GM23338 (cell line): ENCODE measurements around the gene SEC24A. TPM values are rescaled to one million over a fixed set of nuclear protein-coding genes. Genes with fewer than 3 reads are reported as not detected.
A peak's percentile ranks its signal among the peaks of the same experiment; 100 is the strongest.
"Not testable (repeated sequence)": the region's sequence is repeated elsewhere in the genome, so short reads cannot be mapped to it uniquely, and the experiment has no call there.

ENCODE experiments used
- ATAC-seq: fragments of 200-7000 bp; cut with Tn5 transposase; 3 replicates; pipeline ENCODE4 v1.9.1; 2020
- DNase-seq: peaks from one replicate; pipeline ENCODE4 v3.0.0-alpha.2; 2015; ENCODE audit warnings: low spot score
- H2AFZ ChIP-seq: fragments of 200-600 bp; sonication (generic); 2 replicates; pipeline ENCODE4 v1.8.0; 2016; ENCODE audit warnings: antibody characterized with exemption, mild to moderate bottlenecking, moderate library complexity
- H3F3A ChIP-seq: fragments of 200-600 bp; sonication (generic); replicated peaks from 2 replicates; pipeline ENCODE4 v1.8.0; 2017; ENCODE audit warnings: antibody characterized with exemption, mixed run types, low read depth
- H3K27ac ChIP-seq: fragments of 200-600 bp; sonication (generic); 2 replicates; pipeline ENCODE4 v1.6.1; 2016; ENCODE audit warnings: low read depth
- H3K27me3 ChIP-seq: fragments of 200-600 bp; sonication (generic); 2 replicates; pipeline ENCODE4 v1.8.0; 2016; ENCODE audit warnings: mild to moderate bottlenecking, mixed run types, moderate library complexity; ENCODE audit not compliant: insufficient read depth
- H3K36me3 ChIP-seq: fragments of 200-600 bp; sonication (generic); 2 replicates; pipeline ENCODE4 v1.8.0; 2016; ENCODE audit warnings: mild to moderate bottlenecking; ENCODE audit not compliant: insufficient read depth
- H3K4me1 ChIP-seq: fragments of 200-600 bp; sonication (generic); 2 replicates; pipeline ENCODE4 v1.8.0; 2016; ENCODE audit warnings: mild to moderate bottlenecking, moderate library complexity; ENCODE audit not compliant: insufficient read depth
- H3K4me2 ChIP-seq: fragments of 200-600 bp; sonication (generic); 2 replicates; pipeline ENCODE4 v1.7.1; 2017; ENCODE audit warnings: mixed run types
- H3K4me3 ChIP-seq: fragments of 200-600 bp; sonication (generic); 2 replicates; pipeline ENCODE4 v1.6.1; 2016; ENCODE audit warnings: mixed run types
- H3K79me2 ChIP-seq: fragments of 200-600 bp; sonication (generic); replicated peaks from 2 replicates; pipeline ENCODE4 v1.8.0; 2017; ENCODE audit warnings: mild to moderate bottlenecking; ENCODE audit not compliant: insufficient read depth
- H3K9me2 ChIP-seq: fragments of 200-600 bp; sonication (generic); 2 replicates; pipeline ENCODE4 v1.8.0; 2017; ENCODE audit not compliant: insufficient read depth
- H4K20me1 ChIP-seq: fragments of 200-600 bp; sonication (generic); replicated peaks from 2 replicates; pipeline ENCODE4 v1.8.0; 2017; ENCODE audit warnings: mild to moderate bottlenecking; ENCODE audit not compliant: insufficient read depth
- H3K27ac Mint-ChIP-seq: 2 replicates; pipeline ENCODE4 v1.8.0; 2020; ENCODE audit warnings: inconsistent platforms, mild to moderate bottlenecking, moderate library complexity, mixed read lengths
- H3K27me3 Mint-ChIP-seq: 3 replicates; pipeline ENCODE4 v1.8.0; 2022; ENCODE audit warnings: low read depth, mild to moderate bottlenecking, moderate library complexity, mixed read lengths, inconsistent platforms; ENCODE audit not compliant: insufficient read depth, poor library complexity
- H3K36me3 Mint-ChIP-seq: 3 replicates; pipeline ENCODE4 v1.8.0; 2021; ENCODE audit warnings: low read depth, mild to moderate bottlenecking, inconsistent platforms, moderate library complexity, mixed read lengths
- H3K4me1 Mint-ChIP-seq: 3 replicates; pipeline ENCODE4 v1.8.0; 2020; ENCODE audit warnings: mild to moderate bottlenecking, inconsistent platforms, mixed read lengths
- H3K4me3 Mint-ChIP-seq: 3 replicates; pipeline ENCODE4 v1.8.0; 2021; ENCODE audit warnings: moderate library complexity, mild to moderate bottlenecking, inconsistent platforms, mixed read lengths
- H3K9me3 Mint-ChIP-seq: 3 replicates; pipeline ENCODE4 v1.8.0; 2020; ENCODE audit warnings: moderate library complexity, mild to moderate bottlenecking, inconsistent platforms, mixed read lengths
- CREB1 ChIP-seq: fragments of 250-450 bp; sonication (Bioruptor Pico); IDR thresholded peaks from 2 replicates; pipeline ENCODE4 v1.5.0; 2020; ENCODE audit warnings: low read depth, mild to moderate bottlenecking, moderate library complexity
- EZH2 ChIP-seq: fragments of 200-600 bp; sonication (generic); IDR thresholded peaks from one replicate; pipeline ENCODE4 v1.8.0; 2017; ENCODE audit warnings: antibody characterized with exemption, mild to moderate bottlenecking, low read depth; ENCODE audit not compliant: unreplicated experiment
- EZH2phosphoT487 ChIP-seq: fragments of 200-600 bp; sonication (generic); IDR thresholded peaks from one replicate; pipeline ENCODE4 v1.8.1; 2018; ENCODE audit warnings: antibody characterized with exemption; ENCODE audit not compliant: unreplicated experiment
- STAT1 ChIP-seq: IDR thresholded peaks from one replicate; pipeline ENCODE4 v1.6.1; 2016; ENCODE audit warnings: antibody characterized with exemption; ENCODE audit not compliant: unreplicated experiment
- ZNF114 ChIP-seq: fragments of 250-450 bp; sonication (Bioruptor Pico); IDR thresholded peaks from 2 replicates; pipeline ENCODE4 v1.5.0; 2020; ENCODE audit warnings: mild to moderate bottlenecking, moderate library complexity
- ZNF462 ChIP-seq: fragments of 250-450 bp; sonication (Bioruptor Pico); IDR thresholded peaks from 2 replicates; pipeline ENCODE4 v1.5.0; 2020; ENCODE audit warnings: mild to moderate bottlenecking, moderate library complexity
- polyA plus RNA-seq: library from polyadenylated mRNA; unstranded; fragments of >200 nt; fragmentation: Nextera tagmentation; extraction: Ambion mirVana; gene quantifications from 2 replicates; pipeline ENCODE4 v1.2.1, GENCODE V29; 2016
- total RNA-seq: library from RNA; depleted of rRNA; stranded (reverse); fragments of >200 nt; shearing (Covaris generic); gene quantifications from 2 replicates; pipeline ENCODE4 v1.2.3, GENCODE V29; 2014
- TF ChIP-seq, protein P1 (sequence below), 2 experiments: fragments of 200-600 bp in 1 of 2; sonication (generic) in 1 of 2; conservative IDR thresholded peaks; 2 replicates each; pipeline versions ENCODE4 v1.5.1 to v1.6.1; 2016 to 2017; ENCODE audit warnings: antibody characterized with exemption in 2 of 2, low read depth in 2 of 2, mild to moderate bottlenecking in 2 of 2, moderate library complexity in 1 of 2
- TF ChIP-seq, protein P2 (sequence below): IDR thresholded peaks from one replicate; pipeline ENCODE4 v1.6.1; 2018; ENCODE audit warnings: antibody characterized with exemption; ENCODE audit not compliant: unreplicated experiment

SEC24A gene
- total and polyA plus RNA-seq, 2 experiments from 2014 or later: 8.1 to 36.5 TPM

- not testable (repeated sequence) for H3K27me3 ChIP-seq, ATAC-seq, H3K27me3 Mint-ChIP-seq, H3K4me3 ChIP-seq, H3K79me2 ChIP-seq, H3K9me3 Mint-ChIP-seq, H3K4me3 Mint-ChIP-seq, H3K36me3 Mint-ChIP-seq, H3F3A ChIP-seq, H3K4me2 ChIP-seq, DNase-seq, H3K9me2 ChIP-seq, H4K20me1 ChIP-seq, H3K27ac Mint-ChIP-seq, H3K4me1 ChIP-seq, H3K4me1 Mint-ChIP-seq, H3K36me3 ChIP-seq
- H2AFZ ChIP-seq: peak overlapping the region; percentile 80
- H3K27ac ChIP-seq: 0 out of 2 replicates have a peak overlapping the region, but pooled peaks have one; percentile 15
Observed at GRCh38 chr5:134635366-134635765, 13.2 kb upstream of the SEC24A start.

DNA sequence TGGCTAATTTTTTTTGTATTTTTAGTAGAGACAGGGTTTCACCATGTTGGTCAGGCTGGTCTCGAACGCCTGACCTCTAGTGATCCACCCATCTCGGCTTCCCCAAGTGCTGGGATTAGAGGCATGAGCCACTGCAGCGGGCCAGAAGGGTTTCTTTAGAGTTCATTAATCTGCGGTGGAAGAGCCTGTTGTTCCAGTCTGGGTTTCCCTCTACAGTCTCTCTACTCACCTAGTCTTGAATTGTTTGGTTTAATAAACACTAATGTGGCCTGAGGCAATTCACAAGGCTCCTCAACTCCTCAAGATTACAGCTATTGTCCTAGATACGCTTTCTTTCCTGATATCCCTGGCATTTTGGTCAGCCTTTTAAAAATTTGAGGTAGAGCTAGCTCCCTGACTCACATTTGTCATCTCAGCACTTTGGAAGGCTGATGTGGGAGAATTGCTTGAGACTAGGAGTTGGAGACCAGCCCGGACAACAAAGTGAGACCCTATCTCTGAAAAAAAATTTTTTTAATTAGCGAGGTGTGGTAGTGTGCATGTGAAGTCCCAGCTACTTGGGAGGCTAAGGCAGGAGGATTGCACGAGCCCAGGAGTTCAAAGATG is 11.4 kb upstream of the SEC24A start:
- peaks cover 5% of the 10 kb centered on the region; the same call in 1 of the 3 replicates for H3K4me1 Mint-ChIP-seq
- Histone ChIP-seq H3K36me3 (no peaks in the 10 kb centered on the region), H4K20me1 (no peaks in the 10 kb centered on the region), H3K4me2 (no peak overlapping the region), H3K9me2 (no peaks in the 10 kb centered on the region), H3K4me3 (no peak overlapping the region), H3K79me2 (no peaks in the 10 kb centered on the region), H3K4me1 (no peaks in the 10 kb centered on the region; the same call in 1 of the 2 replicates), H3K27ac (no peak overlapping the region), H2AFZ (peak overlapping the region; percentile 80), H3F3A (peaks cover 6% of the 10 kb centered on the region; the same call in 1 of the 2 replicates), H3K27me3 (no peaks in the 10 kb centered on the region)
- H3K4me3 Mint-ChIP-seq: no peak overlapping the region
- no peak for ATAC-seq
- peaks cover 11% of the 10 kb centered on the region for H3K27me3 Mint-ChIP-seq
- H3K36me3 Mint-ChIP-seq: no peaks in the 10 kb centered on the region
- H3K27ac Mint-ChIP-seq: no peak overlapping the region
- no peaks in the 10 kb centered on the region for H3K9me3 Mint-ChIP-seq
- no peak for DNase-seq
- TF ChIP-seq ZNF462 (CRISPR knock-in tag) (no peak), CREB1 (CRISPR knock-in tag) (no peak), ZNF114 (CRISPR knock-in tag) (no peak), EZH2 (no peak), EZH2phosphoT487 (no peak), STAT1 (no peak)
- TF ChIP-seq, protein P1, sequence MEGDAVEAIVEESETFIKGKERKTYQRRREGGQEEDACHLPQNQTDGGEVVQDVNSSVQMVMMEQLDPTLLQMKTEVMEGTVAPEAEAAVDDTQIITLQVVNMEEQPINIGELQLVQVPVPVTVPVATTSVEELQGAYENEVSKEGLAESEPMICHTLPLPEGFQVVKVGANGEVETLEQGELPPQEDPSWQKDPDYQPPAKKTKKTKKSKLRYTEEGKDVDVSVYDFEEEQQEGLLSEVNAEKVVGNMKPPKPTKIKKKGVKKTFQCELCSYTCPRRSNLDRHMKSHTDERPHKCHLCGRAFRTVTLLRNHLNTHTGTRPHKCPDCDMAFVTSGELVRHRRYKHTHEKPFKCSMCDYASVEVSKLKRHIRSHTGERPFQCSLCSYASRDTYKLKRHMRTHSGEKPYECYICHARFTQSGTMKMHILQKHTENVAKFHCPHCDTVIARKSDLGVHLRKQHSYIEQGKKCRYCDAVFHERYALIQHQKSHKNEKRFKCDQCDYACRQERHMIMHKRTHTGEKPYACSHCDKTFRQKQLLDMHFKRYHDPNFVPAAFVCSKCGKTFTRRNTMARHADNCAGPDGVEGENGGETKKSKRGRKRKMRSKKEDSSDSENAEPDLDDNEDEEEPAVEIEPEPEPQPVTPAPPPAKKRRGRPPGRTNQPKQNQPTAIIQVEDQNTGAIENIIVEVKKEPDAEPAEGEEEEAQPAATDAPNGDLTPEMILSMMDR (conservative IDR thresholded peaks at IDR 0.05; ENCODE audit: low read depth in 2 of 2): no peak
- TF ChIP-seq, protein P2, sequence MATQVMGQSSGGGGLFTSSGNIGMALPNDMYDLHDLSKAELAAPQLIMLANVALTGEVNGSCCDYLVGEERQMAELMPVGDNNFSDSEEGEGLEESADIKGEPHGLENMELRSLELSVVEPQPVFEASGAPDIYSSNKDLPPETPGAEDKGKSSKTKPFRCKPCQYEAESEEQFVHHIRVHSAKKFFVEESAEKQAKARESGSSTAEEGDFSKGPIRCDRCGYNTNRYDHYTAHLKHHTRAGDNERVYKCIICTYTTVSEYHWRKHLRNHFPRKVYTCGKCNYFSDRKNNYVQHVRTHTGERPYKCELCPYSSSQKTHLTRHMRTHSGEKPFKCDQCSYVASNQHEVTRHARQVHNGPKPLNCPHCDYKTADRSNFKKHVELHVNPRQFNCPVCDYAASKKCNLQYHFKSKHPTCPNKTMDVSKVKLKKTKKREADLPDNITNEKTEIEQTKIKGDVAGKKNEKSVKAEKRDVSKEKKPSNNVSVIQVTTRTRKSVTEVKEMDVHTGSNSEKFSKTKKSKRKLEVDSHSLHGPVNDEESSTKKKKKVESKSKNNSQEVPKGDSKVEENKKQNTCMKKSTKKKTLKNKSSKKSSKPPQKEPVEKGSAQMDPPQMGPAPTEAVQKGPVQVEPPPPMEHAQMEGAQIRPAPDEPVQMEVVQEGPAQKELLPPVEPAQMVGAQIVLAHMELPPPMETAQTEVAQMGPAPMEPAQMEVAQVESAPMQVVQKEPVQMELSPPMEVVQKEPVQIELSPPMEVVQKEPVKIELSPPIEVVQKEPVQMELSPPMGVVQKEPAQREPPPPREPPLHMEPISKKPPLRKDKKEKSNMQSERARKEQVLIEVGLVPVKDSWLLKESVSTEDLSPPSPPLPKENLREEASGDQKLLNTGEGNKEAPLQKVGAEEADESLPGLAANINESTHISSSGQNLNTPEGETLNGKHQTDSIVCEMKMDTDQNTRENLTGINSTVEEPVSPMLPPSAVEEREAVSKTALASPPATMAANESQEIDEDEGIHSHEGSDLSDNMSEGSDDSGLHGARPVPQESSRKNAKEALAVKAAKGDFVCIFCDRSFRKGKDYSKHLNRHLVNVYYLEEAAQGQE: no peak
